B cell (primary cell): ENCODE data around the gene MGST2. TPM values are rescaled to one million over a fixed set of nuclear protein-coding genes. Genes with fewer than 3 reads are reported as not detected.

Experiments used
- ATAC-seq: fragments of 200-7000 bp; cut with Tn5 transposase; one replicate; pipeline ENCODE4 v1.10.0; 2021; ENCODE audit warnings: low read depth, mild to moderate bottlenecking, moderate number of reproducible peaks, moderate library complexity
- CTCF ChIA-PET: fragments of 350-600 bp; sonication (Branson Sonifier 250); formaldehyde crosslinking; loops from one replicate; lab custom pipeline; 2021; ENCODE audit warnings: antibody characterized with exemption, inconsistent platforms; lab: Charles Lee
- POLR2A ChIA-PET: fragments of 350-600 bp; sonication (Branson Sonifier 250); formaldehyde crosslinking; loops from one replicate; lab custom pipeline; 2021; ENCODE audit warnings: antibody characterized with exemption; lab: Charles Lee
- DNase-seq: peaks from one replicate; pipeline ENCODE4 v3.0.0; 2013
- H2AFZ ChIP-seq: 2 replicates; pipeline ENCODE4 v1.6.1; 2012; ENCODE audit warnings: mild to moderate bottlenecking, low read depth, low read length; ENCODE audit not compliant: insufficient read depth, poor library complexity, severe bottlenecking
- H3K27ac ChIP-seq, 2 donors: 1 replicate in 1 of 2; 2 replicates in 1 of 2; pipeline ENCODE4 v1.5.1; 2012 to 2013; ENCODE audit warnings: low read length in 2 of 2, mild to moderate bottlenecking in 2 of 2, moderate library complexity in 1 of 2
- H3K27me3 ChIP-seq, 4 experiments: fragments of 200-600 bp in 1 of 4; sonication (generic) in 1 of 4; replicated peaks in 1 of 4; 1 replicate in 2 of 4; 2 replicates in 2 of 4; pipeline versions ENCODE4 v1.6.1 to v1.7.0; 2013 to 2016; ENCODE audit warnings: low read length in 3 of 4, mild to moderate bottlenecking in 2 of 4, mixed read lengths in 1 of 4, moderate library complexity in 1 of 4; ENCODE audit not compliant: insufficient read depth in 4 of 4, control insufficient read depth in 3 of 4; ENCODE audit errors: control extremely low read depth in 1 of 4
- H3K36me3 ChIP-seq, 2 experiments: replicated peaks in 1 of 2; 1 replicate in 1 of 2; 2 replicates in 1 of 2; pipeline versions ENCODE4 v1.6.1 to v1.7.1; 2013; ENCODE audit warnings: low read length in 1 of 2; ENCODE audit not compliant: insufficient read depth in 2 of 2, control insufficient read depth in 1 of 2; ENCODE audit errors: control extremely low read depth in 1 of 2, extremely low read depth in 1 of 2
- H3K4me1 ChIP-seq, 2 donors: fragments of 200-600 bp in 1 of 2; sonication (generic) in 1 of 2; 1 replicate in 1 of 2; 2 replicates in 1 of 2; pipeline versions ENCODE4 v1.5.1 to v1.6.1; 2013 to 2017; ENCODE audit warnings: low read length in 2 of 2; ENCODE audit not compliant: control insufficient read depth in 2 of 2, insufficient read depth in 2 of 2
- H3K4me2 ChIP-seq: replicated peaks from 2 replicates; pipeline ENCODE3; 2012; ENCODE audit warnings: mild to moderate bottlenecking, low read depth, low read length; ENCODE audit not compliant: poor library complexity, severe bottlenecking
- H3K4me3 ChIP-seq, 5 experiments: fragments of 200-600 bp in 1 of 5; sonication (generic) in 1 of 5; 1 replicate in 3 of 5; 2 replicates in 2 of 5; pipeline versions ENCODE4 v1.5.1 to v1.7.0; 2011 to 2016; ENCODE audit warnings: low read length in 4 of 5, mild to moderate bottlenecking in 4 of 5, low read depth in 2 of 5, control low read depth in 1 of 5, moderate library complexity in 1 of 5; ENCODE audit not compliant: insufficient read depth in 1 of 5; ENCODE audit errors: control extremely low read depth in 1 of 5, extremely low read depth in 1 of 5
- H3K79me2 ChIP-seq: fragments of 200-600 bp; sonication (generic); one replicate; pipeline ENCODE4 v1.6.0; 2016; ENCODE audit warnings: low read length; ENCODE audit not compliant: control insufficient read depth, insufficient read depth
- H3K9ac ChIP-seq: fragments of 200-600 bp; sonication (generic); 2 replicates; pipeline ENCODE4 v1.6.1; 2017; ENCODE audit warnings: mild to moderate bottlenecking, low read length, moderate library complexity
- H3K9me3 ChIP-seq, 3 donors: one replicate each; pipeline versions ENCODE4 v1.6.1 to v1.7.1; 2013; ENCODE audit warnings: low read length in 2 of 3; ENCODE audit not compliant: control insufficient read depth in 2 of 3, insufficient read depth in 1 of 3; ENCODE audit errors: control extremely low read depth in 1 of 3
- H4K20me1 ChIP-seq: 2 replicates; pipeline ENCODE4 v1.6.0; 2012; ENCODE audit warnings: mild to moderate bottlenecking, low read length; ENCODE audit not compliant: insufficient read depth, control insufficient read depth, poor library complexity, severe bottlenecking
- H3K27ac Mint-ChIP-seq: one replicate; pipeline ENCODE4 v1.8.0; 2021; ENCODE audit warnings: mixed read lengths
- H3K27me3 Mint-ChIP-seq: one replicate; pipeline ENCODE4 v1.8.0; 2021; ENCODE audit warnings: mixed read lengths
- H3K4me1 Mint-ChIP-seq: one replicate; pipeline ENCODE4 v1.8.0; 2021; ENCODE audit warnings: mixed read lengths
- H3K4me3 Mint-ChIP-seq: one replicate; pipeline ENCODE4 v1.8.0; 2021; ENCODE audit warnings: mixed read lengths
- H3K9me3 Mint-ChIP-seq: one replicate; pipeline ENCODE4 v1.8.0; 2022; ENCODE audit warnings: mixed read lengths; ENCODE audit not compliant: insufficient read depth
- EZH2 ChIP-seq: IDR thresholded peaks from 2 replicates; pipeline ENCODE4 v1.6.1; 2012; ENCODE audit warnings: borderline replicate concordance, low read depth, mild to moderate bottlenecking, moderate library complexity, low read length; ENCODE audit not compliant: insufficient read depth, poor library complexity, severe bottlenecking
- WGBS: methylation state at CpG from one replicate; pipeline ENCODE4 v1.1.5; 2013; ENCODE audit warnings: missing lambda C conversion rate; ENCODE audit not compliant: insufficient coverage; 5-methylcytosine and 5-hydroxymethylcytosine counted together
- intact Hi-C: fragments of 100-400 bp; cut with micrococcal nuclease; formaldehyde crosslinking; loops from one replicate; pipeline ENCODE4 v1.10.0; 2022
- polyA plus RNA-seq: library from polyadenylated mRNA; depleted of rRNA; stranded (reverse); fragments of >200 nt; gene quantifications from 2 replicates; pipeline ENCODE4 v1.2.3, GENCODE V29; 2012
- total RNA-seq, 2 donors: library from RNA; stranded (reverse); fragments of 120-200 nt in 1 of 2; gene quantifications; 1 replicate in 1 of 2; 2 replicates in 1 of 2; pipeline versions ENCODE4 v1.2.3 to v1.2.4, GENCODE V29; 2013 to 2022
- TF ChIP-seq, protein P1 (sequence below): fragments of 200-600 bp; IDR thresholded peaks from one replicate; pipeline ENCODE4 v1.8.0; 2022; ENCODE audit warnings: antibody characterized with exemption, mild to moderate bottlenecking

MGST2 gene
- total and polyA plus RNA-seq, 2 donors (not counting 1 experiment from before 2014, with no cell fraction given), result 0.81 to 3.4 TPM

DNA sequence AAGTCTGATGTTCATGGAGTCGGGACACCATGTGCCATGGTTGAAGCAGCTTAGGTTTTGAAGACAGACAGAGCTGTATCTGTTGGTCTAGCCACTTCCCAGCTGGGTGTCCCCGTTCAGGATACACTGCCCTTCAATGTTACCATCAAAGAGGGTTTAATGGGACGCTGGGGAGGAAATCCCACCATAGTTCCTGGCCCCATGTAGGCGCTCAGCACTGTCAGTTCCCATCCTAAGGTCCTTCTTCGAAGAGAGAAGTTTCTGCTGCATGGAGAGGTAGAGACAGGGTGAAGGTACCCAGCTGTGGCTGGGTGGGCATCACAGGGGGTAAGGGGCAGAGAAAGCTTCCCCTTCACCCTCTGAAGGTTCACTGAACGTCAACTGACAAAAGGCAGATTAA lies 3.7 kb downstream of the MGST2 start:
- Histone ChIP-seq H3K27ac (no peak overlapping the region), H3K4me3 (no peak overlapping the region), H3K4me2 (no peak overlapping the region), H3K4me1 (peaks cover 15 to 20% of the 10 kb centered on the region in 2 donors), H2AFZ (no peak overlapping the region), H3K9ac (no peak overlapping the region), H3K9me3 (no peaks in the 10 kb centered on the region), H3K36me3 (no peaks in the 10 kb centered on the region), H4K20me1 (no peaks in the 10 kb centered on the region), H3K27me3 (peaks cover 0 to 4% (median 2%) of the 10 kb centered on the region in 4 experiments), H3K79me2 (no peaks in the 10 kb centered on the region)
- 100% methylated on average over 1 of the region's 6 CpGs for WGBS
- ChIA-PET POLR2A (no interaction called here), CTCF (interaction anchor here (2.6 kb wide), 1 partner anchor 12 kb away, joined by 11 read pairs; no protein-coding TSS in a partner anchor)
- no peak for TF ChIP-seq EZH2
- TF ChIP-seq, protein P1, sequence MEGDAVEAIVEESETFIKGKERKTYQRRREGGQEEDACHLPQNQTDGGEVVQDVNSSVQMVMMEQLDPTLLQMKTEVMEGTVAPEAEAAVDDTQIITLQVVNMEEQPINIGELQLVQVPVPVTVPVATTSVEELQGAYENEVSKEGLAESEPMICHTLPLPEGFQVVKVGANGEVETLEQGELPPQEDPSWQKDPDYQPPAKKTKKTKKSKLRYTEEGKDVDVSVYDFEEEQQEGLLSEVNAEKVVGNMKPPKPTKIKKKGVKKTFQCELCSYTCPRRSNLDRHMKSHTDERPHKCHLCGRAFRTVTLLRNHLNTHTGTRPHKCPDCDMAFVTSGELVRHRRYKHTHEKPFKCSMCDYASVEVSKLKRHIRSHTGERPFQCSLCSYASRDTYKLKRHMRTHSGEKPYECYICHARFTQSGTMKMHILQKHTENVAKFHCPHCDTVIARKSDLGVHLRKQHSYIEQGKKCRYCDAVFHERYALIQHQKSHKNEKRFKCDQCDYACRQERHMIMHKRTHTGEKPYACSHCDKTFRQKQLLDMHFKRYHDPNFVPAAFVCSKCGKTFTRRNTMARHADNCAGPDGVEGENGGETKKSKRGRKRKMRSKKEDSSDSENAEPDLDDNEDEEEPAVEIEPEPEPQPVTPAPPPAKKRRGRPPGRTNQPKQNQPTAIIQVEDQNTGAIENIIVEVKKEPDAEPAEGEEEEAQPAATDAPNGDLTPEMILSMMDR, result no peak
- H3K27ac Mint-ChIP-seq, result no peak overlapping the region
- H3K27me3 Mint-ChIP-seq, result peaks cover 6% of the 10 kb centered on the region
- DNase-seq (no peak), ATAC-seq (no peak)
- no peak overlapping the region for H3K4me3 Mint-ChIP-seq
- H3K4me1 Mint-ChIP-seq, result peaks cover 20% of the 10 kb centered on the region
- intact Hi-C loops, result no loop called here
- no peaks in the 10 kb centered on the region for H3K9me3 Mint-ChIP-seq

DNA sequence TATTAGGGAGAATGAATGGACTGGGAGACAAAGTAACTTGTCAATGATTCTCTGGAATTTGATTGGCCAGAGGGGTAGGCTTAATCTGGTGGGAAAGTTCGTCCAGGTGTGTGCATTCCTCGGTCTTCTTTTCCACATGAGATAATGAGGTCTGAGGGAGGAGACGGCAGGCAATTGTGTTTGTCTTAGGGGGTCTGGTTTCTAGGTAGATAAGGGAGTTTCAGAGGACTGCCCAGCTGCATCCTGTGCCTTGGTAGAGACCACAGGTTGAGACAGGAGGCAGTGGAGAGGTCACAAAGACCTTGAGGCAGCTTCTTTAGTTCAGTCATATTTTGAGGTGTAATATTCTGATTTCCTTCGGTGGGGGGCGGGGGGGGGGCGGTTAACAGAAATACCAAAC lies 4.3 kb downstream of the MGST2 start:
- no peak overlapping the region for H3K4me2 ChIP-seq
- Mint-ChIP-seq H3K4me3 (no peak overlapping the region), H3K27me3 (peaks cover 6% of the 10 kb centered on the region), H3K27ac (no peak overlapping the region), H3K9me3 (no peaks in the 10 kb centered on the region), H3K4me1 (peaks cover 23% of the 10 kb centered on the region)
- ChIA-PET CTCF (interaction anchor here (2.6 kb wide), 1 partner anchor 12 kb away, joined by 11 read pairs; no protein-coding TSS in a partner anchor), POLR2A (no interaction called here)
- H3K27ac ChIP-seq, result no peak overlapping the region
- peaks cover 18 to 23% of the 10 kb centered on the region in 2 donors for H3K4me1 ChIP-seq
- 69% methylated on average over 5 of the region's 6 CpGs for WGBS
- H4K20me1 ChIP-seq, result no peaks in the 10 kb centered on the region
- DNase-seq, result no peak
- H3K36me3 ChIP-seq, result no peaks in the 10 kb centered on the region
- H2AFZ ChIP-seq, result no peak overlapping the region
- TF ChIP-seq EZH2, result no peak
- TF ChIP-seq, protein P1, result no peak
- H3K79me2 ChIP-seq, result no peaks in the 10 kb centered on the region
- H3K9me3 ChIP-seq, result no peaks in the 10 kb centered on the region
- H3K9ac ChIP-seq, result no peak overlapping the region
- intact Hi-C loops, result no loop called here
- ATAC-seq, result no peak
- H3K4me3 ChIP-seq, result no peak overlapping the region
- peaks cover 0 to 4% (median 2%) of the 10 kb centered on the region in 4 experiments for H3K27me3 ChIP-seq
